DLD1 (cell line): Measurements from ENCODE around the gene ACTC1.
"Not testable (repeated sequence)": the region's sequence is repeated elsewhere in the genome, so short reads cannot be mapped to it uniquely, and the experiment has no call there.

Source experiments
- in situ Hi-C: cut with HindIII; loops from 2 replicates; pipeline ENCODE4 v1.10.0; 2017; ENCODE audit warnings: low sequenced_read_pairs

Gene ACTC1

GRCh38 chr15:34795267-34796081 lies at the start of gene ACTC1:
TSS of gene ACTC1 (minus strand) at chr15:34795549. CDS start at chr15:34794808, 741 bp downstream.
- in situ Hi-C loops = no loop called here

DNA sequence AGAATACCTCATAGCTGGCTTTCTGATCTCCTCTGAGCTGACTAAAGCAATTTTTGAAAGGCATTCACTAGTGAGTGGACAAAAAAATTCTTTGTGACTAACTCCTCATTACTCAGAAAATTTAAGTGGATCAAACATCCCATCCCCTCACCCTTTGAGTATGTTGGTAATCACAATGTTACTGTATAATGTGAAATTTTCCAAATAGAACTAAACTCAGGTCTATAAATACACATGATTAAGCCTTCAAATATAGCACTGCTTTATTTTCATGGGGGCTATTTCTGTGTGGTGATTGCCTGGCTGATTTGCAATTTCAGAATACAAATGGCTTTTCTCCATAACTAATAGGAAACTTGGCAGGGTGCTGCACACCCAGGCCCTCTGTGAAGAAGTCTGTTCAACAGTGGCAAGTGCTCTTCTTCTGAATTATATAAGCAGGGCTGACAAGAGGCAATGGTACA lies 45.9 kb upstream of the ACTC1 start:
- in situ Hi-C loops = no loop called here

GRCh38 chr15:34838282-34838681 lies 42.9 kb upstream of the ACTC1 start:
- in situ Hi-C loops = no loop called here

DNA sequence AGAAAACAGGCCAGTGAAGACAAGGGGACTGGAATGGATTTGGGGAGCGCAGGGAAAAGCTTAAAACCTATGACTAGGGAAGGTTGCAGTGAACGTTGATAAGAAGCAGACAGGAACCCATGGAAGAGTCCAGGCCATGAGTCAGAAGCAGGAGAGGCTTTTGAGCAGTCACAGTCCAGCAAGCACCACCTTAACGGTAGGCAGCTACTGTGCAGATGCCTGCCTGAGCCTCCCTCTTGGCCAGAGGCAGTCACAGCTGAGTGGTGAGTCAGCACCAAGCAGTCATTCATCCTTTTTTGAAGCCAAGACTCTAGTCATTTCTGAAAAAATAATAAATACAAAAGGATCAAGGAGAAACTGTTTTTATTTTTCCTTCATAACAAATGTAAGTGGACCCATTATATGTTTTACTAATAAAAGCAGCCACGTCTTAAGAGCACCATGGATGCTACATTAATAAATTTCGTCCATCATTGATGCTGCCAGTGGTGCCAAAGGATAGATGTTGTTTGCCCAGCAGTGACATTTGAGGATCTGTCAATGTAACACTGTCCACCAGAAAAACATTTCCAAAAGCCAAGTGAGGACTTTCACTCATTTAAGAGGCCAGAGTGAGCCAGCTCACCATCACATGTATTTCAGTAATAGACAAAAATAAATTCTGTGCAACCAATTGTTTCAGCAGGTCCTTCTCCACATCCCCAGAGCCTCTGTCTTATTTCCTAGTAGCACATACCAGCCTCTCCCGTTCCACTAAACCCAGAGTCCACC lies 42.1 kb upstream of the ACTC1 start:
- in situ Hi-C loops = no loop called here

DNA sequence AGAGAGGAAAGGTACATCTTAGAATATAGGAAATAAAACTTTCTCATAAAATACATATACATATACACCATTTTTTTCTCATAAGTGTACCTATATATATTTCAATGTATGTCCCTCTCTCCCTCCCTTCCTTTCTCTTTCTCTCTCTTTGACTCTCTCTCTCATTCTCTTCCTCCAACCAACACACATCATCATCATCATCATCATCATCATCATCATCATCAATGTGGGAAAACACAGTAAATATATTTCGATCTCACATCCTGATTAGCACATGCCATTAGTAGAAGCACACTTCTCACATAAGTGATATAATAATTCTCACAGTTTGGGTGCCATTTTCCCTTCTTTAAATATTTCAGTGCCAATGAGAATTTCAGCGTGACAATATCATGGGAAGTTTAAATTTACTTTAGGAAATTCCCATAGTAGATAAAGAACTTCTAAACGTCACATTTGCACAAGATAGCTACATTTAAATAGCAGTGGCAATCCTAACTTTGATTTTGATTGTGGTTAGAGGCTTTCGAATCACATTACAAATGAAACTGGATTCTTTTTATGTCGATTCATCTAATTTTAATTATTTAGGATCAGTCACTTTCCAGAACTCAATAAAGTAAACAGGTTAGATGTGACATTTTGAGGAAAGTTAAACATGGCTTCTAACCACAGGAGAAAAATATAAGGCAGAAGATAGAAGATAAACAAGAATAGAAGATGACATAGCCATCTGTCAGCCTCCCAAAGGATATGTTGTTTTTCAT lies 33.0 kb upstream of the ACTC1 start:
- in situ Hi-C loops = no loop called here

DNA sequence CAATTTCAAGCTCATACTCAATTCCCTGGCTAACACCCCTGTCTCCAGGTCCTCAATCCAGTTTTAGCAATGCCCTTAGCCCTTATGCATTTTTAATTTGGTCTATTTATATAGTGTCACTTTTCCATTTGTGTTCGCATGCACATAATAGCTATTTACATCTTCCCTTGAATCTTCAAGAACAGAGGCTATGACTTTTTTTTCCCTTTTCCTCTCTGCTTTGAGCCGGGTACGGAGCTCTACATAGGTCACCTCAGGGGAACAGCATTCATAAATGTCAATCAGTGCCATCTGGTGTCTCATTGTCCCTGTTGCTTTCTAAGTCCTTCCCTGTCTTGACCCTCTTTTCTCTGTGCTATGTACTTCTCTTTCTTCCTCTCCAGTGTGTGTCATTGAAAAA lies 26.5 kb upstream of the ACTC1 start:
- in situ Hi-C loops = no loop called here

DNA sequence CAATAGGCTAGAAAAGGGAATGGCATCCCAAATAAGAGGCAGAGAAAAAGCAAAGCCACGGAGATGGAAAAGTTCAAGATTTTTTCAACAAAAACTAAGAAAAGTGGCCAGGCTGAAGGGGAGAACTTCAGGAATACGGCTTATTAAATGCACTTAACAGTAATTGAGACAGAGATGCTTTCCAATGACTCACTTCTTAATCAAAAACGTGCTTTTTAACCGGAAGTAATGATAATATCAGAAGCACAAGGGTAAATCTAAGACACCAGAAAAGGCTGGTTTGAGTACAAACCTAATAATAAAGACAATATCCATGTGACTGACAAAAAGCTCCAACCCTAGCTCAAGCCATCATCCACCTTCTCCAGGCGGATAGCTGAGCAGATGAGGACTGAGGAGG lies 24.8 kb upstream of the ACTC1 start:
- in situ Hi-C loops = no loop called here

- in situ Hi-C loops = no loop called here
These were observed 23.2 kb upstream of the ACTC1 start for GRCh38 chr15:34818526-34818925.

- in situ Hi-C loops = no loop called here
These were observed 20.5 kb upstream of the ACTC1 start for GRCh38 chr15:34815836-34816235.

DNA sequence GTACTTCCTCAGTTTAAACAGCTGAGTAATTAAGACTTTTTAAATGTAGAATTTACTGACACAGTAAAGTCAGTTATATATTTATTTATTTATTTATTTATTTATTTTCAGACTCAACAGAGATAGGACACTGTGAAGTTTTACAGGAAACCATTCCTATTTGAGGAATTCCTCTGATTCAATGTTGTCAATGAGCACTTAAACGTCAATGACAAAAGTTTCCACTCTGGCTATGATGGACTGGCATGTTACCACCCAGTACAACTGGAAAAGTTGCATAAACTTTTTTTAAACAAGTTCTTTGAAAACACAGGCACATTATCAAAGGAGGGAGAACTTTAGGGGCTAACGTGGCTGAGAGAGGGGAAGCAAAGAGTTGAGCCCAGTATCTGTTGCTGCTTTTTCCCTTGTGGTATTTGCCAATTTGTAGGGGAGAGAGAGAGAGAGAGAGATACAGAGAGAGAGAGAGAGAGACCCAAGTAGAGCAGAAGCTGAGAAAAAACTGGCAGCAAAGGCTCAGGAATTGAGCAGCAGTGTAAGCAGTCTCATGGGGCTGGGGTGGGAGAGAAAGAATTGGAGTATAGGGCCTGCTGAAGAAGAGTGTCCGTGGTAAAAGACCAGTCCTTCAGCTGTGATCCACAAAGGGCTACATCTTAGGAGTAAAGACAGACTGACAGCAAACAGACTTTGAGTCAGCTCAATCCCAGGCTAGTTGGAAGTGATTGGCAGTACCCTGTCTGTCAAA lies 18.3 kb upstream of the ACTC1 start:
- in situ Hi-C loops = no loop called here

GRCh38 chr15:34812868-34813365 lies 17.6 kb upstream of the ACTC1 start:
- in situ Hi-C loops = not testable (repeated sequence)

GRCh38 chr15:34812369-34812768 lies 17.0 kb upstream of the ACTC1 start:
- in situ Hi-C loops = no loop called here

DNA sequence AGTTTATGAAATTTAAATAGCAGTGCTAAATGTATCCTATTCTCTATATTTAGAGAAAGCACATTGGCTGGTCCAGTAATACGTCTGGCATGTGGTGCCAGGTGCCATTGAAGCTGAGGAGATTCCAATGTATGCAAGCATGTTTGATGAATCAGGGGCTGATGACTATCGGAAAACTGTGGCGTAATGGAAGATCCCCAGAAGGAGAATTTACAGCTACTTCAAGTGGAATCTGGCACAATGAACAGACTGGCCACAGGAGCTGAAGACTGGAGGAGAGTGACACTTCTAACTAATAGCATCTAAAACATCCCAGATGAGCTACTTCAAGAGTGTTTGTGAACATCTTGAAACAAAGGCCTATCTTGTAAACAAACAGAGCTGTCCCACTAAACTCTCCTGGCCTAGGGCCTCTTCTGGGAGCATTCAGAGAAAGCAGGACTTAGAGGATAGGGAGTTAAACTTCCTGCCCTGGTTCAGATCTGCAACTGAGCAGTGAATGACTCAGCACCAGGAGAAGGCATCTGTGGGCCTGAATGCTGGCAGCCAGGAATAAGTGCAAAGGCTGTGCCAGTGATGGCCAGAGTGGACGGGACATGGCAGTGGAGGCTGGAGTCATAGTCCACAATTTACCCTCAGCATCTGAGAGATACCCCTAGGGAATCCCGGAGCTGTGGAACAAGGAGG lies 15.2 kb upstream of the ACTC1 start:
- in situ Hi-C loops = no loop called here

GRCh38 chr15:34809186-34809585 lies 13.8 kb upstream of the ACTC1 start:
- in situ Hi-C loops = no loop called here

DNA sequence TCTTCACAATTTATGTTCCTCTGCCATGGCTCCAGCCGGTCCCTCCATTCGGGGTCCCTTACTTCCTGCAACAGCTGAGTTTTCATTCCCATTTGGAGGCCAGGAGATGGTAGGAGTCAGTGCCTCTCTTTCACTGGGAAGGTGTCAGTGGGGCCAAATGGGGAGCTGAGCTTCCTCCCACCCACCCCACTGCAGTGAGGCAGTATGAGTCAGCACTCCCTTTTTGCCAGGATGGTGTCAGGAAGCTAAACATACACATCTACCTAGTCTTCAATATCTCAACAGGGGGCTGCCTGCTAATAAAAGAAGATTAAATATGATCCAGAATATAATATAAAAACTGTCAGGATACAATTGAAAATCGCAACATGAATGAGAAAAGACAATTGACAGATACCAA lies 12.7 kb upstream of the ACTC1 start:
- in situ Hi-C loops = no loop called here

DNA sequence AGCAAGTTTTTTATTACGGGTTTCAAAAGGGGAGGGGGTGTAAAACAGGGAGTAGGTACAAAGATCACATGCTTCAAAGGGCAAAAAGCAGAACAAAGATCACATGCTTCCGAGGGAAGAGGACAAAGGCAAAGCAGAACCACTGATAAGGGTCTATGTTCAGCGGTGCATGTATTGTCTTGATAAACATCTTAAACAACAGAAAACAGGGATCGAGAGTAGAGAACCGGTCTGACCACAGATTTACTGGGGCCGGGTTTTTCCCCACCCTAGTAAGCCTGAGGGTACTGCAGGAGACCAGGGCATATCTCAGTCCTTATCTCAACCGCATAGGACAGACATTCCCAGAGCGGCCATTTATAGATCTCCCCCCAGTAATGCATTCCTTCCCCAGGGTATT lies 11.9 kb upstream of the ACTC1 start:
- in situ Hi-C loops = not testable (repeated sequence)

DNA sequence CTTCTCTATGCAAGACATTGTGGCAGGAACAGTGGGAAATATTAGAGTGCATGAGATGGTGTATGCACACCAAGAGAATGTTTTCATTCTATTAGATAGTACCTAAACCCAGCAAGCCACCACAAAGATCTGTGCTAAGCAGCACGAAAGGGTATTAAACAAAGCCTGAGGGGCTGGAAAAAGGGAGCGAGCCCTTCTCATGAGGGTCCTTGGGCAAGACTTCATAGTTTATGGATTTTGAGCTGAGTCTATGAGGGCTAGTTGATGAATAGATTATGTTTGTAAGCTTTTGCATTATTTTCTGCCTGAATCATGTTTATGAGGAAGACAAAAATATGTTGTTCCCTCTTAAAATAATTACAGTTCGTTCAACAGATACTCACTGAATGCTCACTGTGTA lies 9.4 kb upstream of the ACTC1 start:
- in situ Hi-C loops = no loop called here

- in situ Hi-C loops = no loop called here
These were observed 8.8 kb upstream of the ACTC1 start for GRCh38 chr15:34804113-34804512.

- in situ Hi-C loops = no loop called here
These were observed 7.7 kb upstream of the ACTC1 start for GRCh38 chr15:34802803-34803750.
